Heart left ventricle (tissue), 16 donors: Measurements from ENCODE around the gene BAIAP2. TPM values are rescaled to one million over a fixed set of nuclear protein-coding genes. Genes with fewer than 3 reads are reported as not detected.

Source experiments
- ATAC-seq, 4 donors: fragments of 200-7000 bp; cut with Tn5 transposase; one replicate each; pipeline ENCODE4 v1.9.1; 2020 to 2022; ENCODE audit warnings: moderate library complexity in 4 of 4, mild to moderate bottlenecking in 3 of 4, moderate number of reproducible peaks in 1 of 4
- DNase-seq, 5 donors: peaks; one replicate each; pipeline ENCODE4 v3.0.0-alpha.2; 2020
- H3K27ac ChIP-seq, 12 donors: fragments of 200-600 bp; sonication (generic) in 4 of 12; one replicate each; pipeline versions ENCODE4 v1.5.0 to v1.8.0; 2016 to 2022; ENCODE audit warnings: mild to moderate bottlenecking in 2 of 12
- H3K27me3 ChIP-seq, 9 donors: fragments of 200-600 bp; sonication (generic) in 2 of 9; one replicate each; pipeline versions ENCODE4 v1.5.1 to v1.8.0; 2016 to 2022; ENCODE audit warnings: mild to moderate bottlenecking in 3 of 9
- H3K36me3 ChIP-seq, 9 donors: fragments of 200-600 bp; sonication (generic) in 2 of 9; one replicate each; pipeline versions ENCODE4 v1.5.0 to v1.8.0; 2018 to 2022; ENCODE audit warnings: mild to moderate bottlenecking in 2 of 9
- H3K4me1 ChIP-seq, 12 donors: fragments of 200-600 bp; sonication (generic) in 4 of 12; one replicate each; pipeline versions ENCODE4 v1.5.0 to v1.8.0; 2016 to 2022; ENCODE audit warnings: mild to moderate bottlenecking in 3 of 12
- H3K4me3 ChIP-seq, 12 donors: fragments of 200-600 bp; sonication (generic) in 4 of 12; one replicate each; pipeline versions ENCODE4 v1.5.0 to v1.8.0; 2017 to 2022; ENCODE audit warnings: mild to moderate bottlenecking in 9 of 12, moderate library complexity in 4 of 12
- H3K9me3 ChIP-seq, 12 donors: fragments of 200-600 bp; sonication (generic) in 4 of 12; one replicate each; pipeline versions ENCODE4 v1.5.0 to v1.8.0; 2016 to 2022; ENCODE audit warnings: mild to moderate bottlenecking in 1 of 12
- CTCF ChIP-seq, 12 donors: fragments of 200-600 bp; sonication (generic) in 4 of 12; IDR thresholded peaks; one replicate each; pipeline versions ENCODE4 v1.5.0 to v1.8.0; 2018 to 2022; ENCODE audit warnings: antibody characterized with exemption in 12 of 12, mild to moderate bottlenecking in 5 of 12
- POLR2A ChIP-seq, 2 donors: fragments of 450-650 bp; IDR thresholded peaks; one replicate each; pipeline ENCODE4 v1.6.1; 2017; ENCODE audit warnings: antibody characterized with exemption in 2 of 2, mild to moderate bottlenecking in 2 of 2, moderate library complexity in 2 of 2
- WGBS, 4 donors: extraction: QIAGEN DNeasy Blood & Tissue Kit in 2 of 4; methylation state at CpG; one replicate each; pipeline versions ENCODE4 v1.1.5 to v1.1.7; 2013 to 2018; 5-methylcytosine and 5-hydroxymethylcytosine counted together
- intact Hi-C, 10 donors: fragments of 100-400 bp; cut with DNase I; formaldehyde crosslinking; loops; one replicate each; pipeline versions ENCODE4 v1.11.1 to v1.14.2; 2022
- polyA plus RNA-seq, 2 donors: library from polyadenylated mRNA; stranded (reverse); fragments of 200-250 nt; gene quantifications; one replicate each; pipeline ENCODE4 v1.2.3, GENCODE V29; 2013
- total RNA-seq, 9 donors: library from RNA; depleted of rRNA in 2 of 9; stranded (reverse); fragments of >200 nt in 2 of 9; fragmentation: NEBNext Ultra II Directional in 3 of 9; extraction: Animal tissue kit (Norgen Biotek cat#: 25700) in 3 of 9; gene quantifications; one replicate each; pipeline versions ENCODE4 v1.1.0 to v1.2.4, GENCODE V29; 2016 to 2023
- donor health status: ischemic (EF 13 %, LVEDD 7.1; RV severe dilation, severe dysfunction).
- donor health status: healthy with polysubstance abuse.
- donor health status: DM: no; HTN: yes; CAD: no.
- donor health status: DM: no; HTN: no; CAD: no.
- donor health status: ischemic (EF 25% LVEDD 6.9; RV normal size, moderate dysfunction).
- donor health status: ischemic (EF 25% LVEDD 5.7; RV mildly dilated, moderate dysfunction).
- donor health status: healthy.
- donor health status: DM: yes; HTN: yes; CAD: no.
- donor health status: ischemic (EF 35%, LVEDD 5.7; RV mildly dilated, moderate dysfunction).
- donor health status: nonischemic (EF 11% LVEDD 7.7; RV severe dilation, severe dysfunction).
- donor health status: DM: yes; HTN: yes; CAD: no.
- donor health status: PGD.
- donor health status: ischemic (EF 29% LVEDD 5.4; RV normal size, mild dysfunction).
- donor health status: nonischemic (EF 23%, LVEDD 6.1; RV moderate dilation, normal function).

BAIAP2 gene
- total and polyA plus RNA-seq, 11 donors = 8.9 to 30.2 (median 18.5) TPM

DNA sequence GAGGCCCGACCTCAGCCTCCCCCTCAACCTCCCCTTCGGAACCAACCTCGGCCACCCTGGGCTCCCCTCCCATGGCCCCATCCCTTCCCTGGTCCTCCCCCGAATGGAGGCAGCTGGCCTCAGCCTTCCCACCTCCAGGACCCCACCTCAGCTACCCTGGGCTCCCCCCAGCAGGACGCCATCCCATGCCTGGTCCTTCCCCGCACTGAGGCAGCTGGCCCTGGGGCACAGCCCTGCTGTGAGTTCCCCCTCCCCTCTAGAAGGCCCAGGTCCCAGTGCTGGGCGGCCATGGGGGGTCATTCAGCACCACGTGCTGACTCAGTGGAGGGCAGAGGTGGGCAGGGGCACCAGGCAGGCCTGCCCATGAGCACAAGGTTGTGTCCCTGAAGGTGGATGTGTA lies 101.4 kb downstream of the BAIAP2 start:
- 75 to 87% (median 78%) methylated on average over 7 to 8 of the region's 8 CpGs for WGBS, 4 donors
- H3K4me1 ChIP-seq = no peaks in the 10 kb centered on the region
- no peak for ATAC-seq
- no peak overlapping the region for H3K27ac ChIP-seq
- H3K36me3 ChIP-seq = no peaks in the 10 kb centered on the region
- DNase-seq = no peak
- no peak for TF ChIP-seq CTCF (IDR thresholded peaks at IDR 0.05)
- TF ChIP-seq POLR2A (IDR thresholded peaks at IDR 0.05) = no peak
- intact Hi-C loops = no loop called here
- no peaks in the 10 kb centered on the region for H3K9me3 ChIP-seq
- H3K27me3 ChIP-seq = no peaks in the 10 kb centered on the region
- no peak overlapping the region for H3K4me3 ChIP-seq

DNA sequence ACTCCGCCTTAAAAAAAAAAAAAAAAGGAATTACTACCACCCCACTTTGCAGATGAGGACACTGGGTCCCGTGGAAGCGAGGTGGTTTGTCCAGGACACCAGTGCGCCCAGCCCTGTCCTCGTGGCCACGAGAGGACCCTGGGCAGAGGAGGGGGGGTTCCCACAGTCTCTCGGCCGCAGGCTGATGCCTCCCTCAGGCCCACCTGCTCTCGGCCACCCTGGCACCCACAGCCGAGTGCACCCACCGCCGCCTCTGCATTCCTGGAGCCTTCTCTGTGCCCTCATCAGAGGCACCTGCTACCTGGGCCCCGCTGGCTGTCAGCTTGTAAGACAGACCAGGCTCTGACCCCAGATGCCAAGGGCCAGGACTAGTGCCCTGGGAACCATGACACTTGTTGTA lies 102.3 kb downstream of the BAIAP2 start:
- no peaks in the 10 kb centered on the region for H3K27me3 ChIP-seq
- H3K36me3 ChIP-seq = no peaks in the 10 kb centered on the region
- H3K27ac ChIP-seq = no peak overlapping the region

DNA sequence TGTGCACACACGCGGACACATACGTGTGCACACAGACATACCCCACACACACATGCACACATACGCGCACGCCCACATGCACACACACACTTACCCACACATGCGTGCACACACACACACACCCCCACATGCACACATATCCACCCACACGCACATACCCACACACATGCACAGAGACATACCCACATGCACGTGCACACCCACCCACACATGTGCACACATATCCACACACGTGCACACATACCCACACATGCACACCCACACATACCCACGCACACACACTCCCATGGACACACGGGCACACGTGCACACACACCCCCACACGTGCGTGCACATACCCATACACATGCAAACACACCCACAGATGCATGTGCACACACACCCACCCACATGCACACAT lies 103.1 kb downstream of the BAIAP2 start:
- Histone ChIP-seq H3K4me1 (peaks cover 0 to 9% (median 3%) of the 10 kb centered on the region in 12 donors), H3K4me3 (no peak overlapping the region), H3K36me3 (no peaks in the 10 kb centered on the region), H3K9me3 (no peaks in the 10 kb centered on the region), H3K27me3 (no peaks in the 10 kb centered on the region), H3K27ac (no peak overlapping the region)
- 88 to 96% (median 91%) methylated on average over 15 of the region's 15 CpGs for WGBS, 4 donors
- DNase-seq (no peak), ATAC-seq (no peak)
- intact Hi-C loops = no loop called here
- TF ChIP-seq POLR2A (IDR thresholded peaks at IDR 0.05) = no peak
- no peak for TF ChIP-seq CTCF (IDR thresholded peaks at IDR 0.05)

More for the DNA sequence above, 102.3 kb downstream of the BAIAP2 start:
- intact Hi-C loops = no loop called here
- ATAC-seq = no peak
- no peak for DNase-seq
- H3K9me3 ChIP-seq = no peaks in the 10 kb centered on the region
- no peak overlapping the region for H3K4me3 ChIP-seq
- WGBS, 4 donors = 86 to 95% (median 90%) methylated on average over 8 to 13 of the region's 13 CpGs
- no peak for TF ChIP-seq CTCF (IDR thresholded peaks at IDR 0.05)
- no peak for TF ChIP-seq POLR2A (IDR thresholded peaks at IDR 0.05)
- H3K4me1 ChIP-seq = peaks cover 0 to under 1% (median 0%) of the 10 kb centered on the region in 12 donors

DNA sequence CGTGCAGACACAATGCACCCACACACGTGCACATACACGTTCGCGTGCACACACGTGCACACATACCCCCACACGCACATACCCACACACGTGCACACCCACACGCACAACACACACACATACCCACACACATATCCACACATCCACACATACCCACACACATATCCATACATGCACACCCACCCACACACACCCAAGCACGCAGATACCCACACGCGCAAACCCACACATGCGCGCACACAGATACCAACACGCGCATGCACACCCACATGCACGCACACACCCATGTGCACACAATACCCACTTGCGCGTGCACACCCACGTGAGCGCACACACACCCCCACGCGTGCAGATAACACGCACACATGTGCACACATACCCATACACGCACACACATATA lies 103.5 kb downstream of the BAIAP2 start:
- 93 to 96% (median 95%) methylated on average over 25 of the region's 25 CpGs for WGBS, 4 donors
- Histone ChIP-seq H3K4me1 (peaks cover 0 to 9% (median 4%) of the 10 kb centered on the region in 12 donors), H3K27ac (no peak overlapping the region), H3K4me3 (no peak overlapping the region), H3K27me3 (no peaks in the 10 kb centered on the region), H3K36me3 (no peaks in the 10 kb centered on the region), H3K9me3 (no peaks in the 10 kb centered on the region)
- intact Hi-C loops = no loop called here
- TF ChIP-seq POLR2A (IDR thresholded peaks at IDR 0.05) (no peak), CTCF (IDR thresholded peaks at IDR 0.05) (no peak)
- no peak for ATAC-seq
- no peak for DNase-seq
